Transverse colon (tissue), 3 donors: ENCODE measurements around the gene FANCC.

Experiments used
- POLR2A ChIP-seq: fragments of 450-650 bp; IDR thresholded peaks from one replicate; pipeline ENCODE4 v1.6.1; 2016; ENCODE audit warnings: antibody characterized with exemption, mild to moderate bottlenecking, moderate library complexity
- TF ChIP-seq, protein P1 (sequence below), 5 experiments: fragments of 200-600 bp in 3 of 5; fragments of 450-650 bp in 2 of 5; sonication (generic) in 3 of 5; IDR thresholded peaks; 1 replicate in 2 of 5; 2 replicates in 3 of 5; pipeline ENCODE4 v1.5.1; 2016 to 2017; ENCODE audit warnings: antibody characterized with exemption in 5 of 5, inconsistent platforms in 3 of 5, mild to moderate bottlenecking in 2 of 5, moderate library complexity in 1 of 5

GRCh38 chr9:95111716-95112115, 205.8 kb downstream of the FANCC start:
- TF ChIP-seq, protein P1, sequence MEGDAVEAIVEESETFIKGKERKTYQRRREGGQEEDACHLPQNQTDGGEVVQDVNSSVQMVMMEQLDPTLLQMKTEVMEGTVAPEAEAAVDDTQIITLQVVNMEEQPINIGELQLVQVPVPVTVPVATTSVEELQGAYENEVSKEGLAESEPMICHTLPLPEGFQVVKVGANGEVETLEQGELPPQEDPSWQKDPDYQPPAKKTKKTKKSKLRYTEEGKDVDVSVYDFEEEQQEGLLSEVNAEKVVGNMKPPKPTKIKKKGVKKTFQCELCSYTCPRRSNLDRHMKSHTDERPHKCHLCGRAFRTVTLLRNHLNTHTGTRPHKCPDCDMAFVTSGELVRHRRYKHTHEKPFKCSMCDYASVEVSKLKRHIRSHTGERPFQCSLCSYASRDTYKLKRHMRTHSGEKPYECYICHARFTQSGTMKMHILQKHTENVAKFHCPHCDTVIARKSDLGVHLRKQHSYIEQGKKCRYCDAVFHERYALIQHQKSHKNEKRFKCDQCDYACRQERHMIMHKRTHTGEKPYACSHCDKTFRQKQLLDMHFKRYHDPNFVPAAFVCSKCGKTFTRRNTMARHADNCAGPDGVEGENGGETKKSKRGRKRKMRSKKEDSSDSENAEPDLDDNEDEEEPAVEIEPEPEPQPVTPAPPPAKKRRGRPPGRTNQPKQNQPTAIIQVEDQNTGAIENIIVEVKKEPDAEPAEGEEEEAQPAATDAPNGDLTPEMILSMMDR (IDR thresholded peaks at IDR 0.05), result no peak
- no peak for TF ChIP-seq POLR2A
